T follicular helper cell (primary cell): Measurements from ENCODE around the gene DPP8.
"Not testable (repeated sequence)": the region's sequence is repeated elsewhere in the genome, so short reads cannot be mapped to it uniquely, and the experiment has no call there.

Experiments
- DNase-seq: peaks from one replicate; pipeline ENCODE4 v3.0.0-alpha.2; 2020; ENCODE audit warnings: low read depth
- total RNA-seq, 2 experiments: gene quantifications; one replicate each; lab custom pipeline; 2026; lab: John Stamatoyannopoulos, UW

The DPP8 gene
- 63.8 to 111 reads per million in 2 experiments for total RNA-seq

- peak; percentile 91 for DNase-seq
Observed at GRCh38 chr15:65516997-65517865, at the start of gene DPP8. Gene DPP8 (minus strand): TSS chr15:65517689. CDS start chr15:65512553, 5,136 bp downstream.

GRCh38 chr15:65561934-65562333 lies 44.4 kb upstream of the DPP8 start:
- no peak for DNase-seq

GRCh38 chr15:65559941-65560340 lies 42.5 kb upstream of the DPP8 start:
- DNase-seq = no peak

DNA sequence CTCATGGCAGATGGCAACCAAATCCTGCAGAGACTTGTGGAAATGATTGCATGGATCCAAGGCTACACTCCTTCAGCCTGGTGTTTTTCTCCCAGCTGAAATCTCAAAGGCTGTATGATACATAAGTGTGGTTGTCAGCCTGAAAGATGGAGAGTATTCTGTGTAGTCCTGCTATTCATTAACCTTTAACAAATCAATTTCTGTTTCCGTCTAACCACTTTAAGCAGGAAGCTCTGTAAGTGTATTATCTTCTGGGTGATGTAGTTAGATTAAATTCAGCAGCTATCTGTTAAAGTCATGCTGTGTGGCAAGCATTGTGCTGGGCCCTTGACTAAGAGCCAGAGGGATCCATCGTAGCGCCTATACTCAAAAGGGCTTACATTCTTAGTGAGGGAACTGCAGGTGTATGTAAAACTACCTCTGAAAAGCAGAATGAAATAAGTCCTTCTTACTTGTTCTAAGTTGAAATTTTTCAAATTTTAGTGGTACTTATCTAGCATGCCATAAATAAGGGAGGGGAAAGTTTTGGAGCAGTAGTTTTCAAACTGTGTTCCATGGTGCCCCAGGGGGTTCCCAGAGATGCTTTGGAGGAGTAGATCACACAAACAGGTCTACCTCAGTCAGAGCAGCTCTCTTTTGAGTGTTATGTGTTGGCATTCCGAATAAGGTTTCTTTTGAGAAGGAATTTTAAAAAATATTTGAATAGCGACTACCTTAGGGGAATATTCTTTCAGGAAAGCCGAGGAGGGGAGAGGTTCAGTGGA lies 41.7 kb upstream of the DPP8 start:
- DNase-seq = no peak

- DNase-seq = no peak
Observed at GRCh38 chr15:65558336-65558735, 40.8 kb upstream of the DPP8 start.

- no peak for DNase-seq
Observed at GRCh38 chr15:65556622-65557021, 39.1 kb upstream of the DPP8 start.

- no peak for DNase-seq
Observed at GRCh38 chr15:65553691-65554090, 36.2 kb upstream of the DPP8 start.

DNA sequence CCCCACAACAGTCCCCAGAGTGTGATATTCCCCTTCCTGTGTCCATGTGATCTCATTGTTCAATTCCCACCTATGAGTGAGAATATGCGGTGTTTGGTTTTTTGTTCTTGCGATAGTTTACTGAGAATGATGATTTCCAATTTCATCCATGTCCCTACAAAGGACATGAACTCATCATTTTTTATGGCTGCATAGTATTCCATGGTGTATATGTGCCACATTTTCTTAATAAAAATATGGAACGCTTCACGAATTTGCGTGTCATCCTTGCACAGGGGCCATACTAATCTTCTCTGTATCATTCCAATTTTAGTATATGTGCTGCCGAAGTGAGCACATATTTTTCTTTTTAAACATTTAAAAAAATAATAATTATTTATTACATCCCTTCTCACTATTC lies 35.4 kb upstream of the DPP8 start:
- DNase-seq = not testable (repeated sequence)

GRCh38 chr15:65551183-65551582 lies 33.7 kb upstream of the DPP8 start:
- no peak for DNase-seq

DNA sequence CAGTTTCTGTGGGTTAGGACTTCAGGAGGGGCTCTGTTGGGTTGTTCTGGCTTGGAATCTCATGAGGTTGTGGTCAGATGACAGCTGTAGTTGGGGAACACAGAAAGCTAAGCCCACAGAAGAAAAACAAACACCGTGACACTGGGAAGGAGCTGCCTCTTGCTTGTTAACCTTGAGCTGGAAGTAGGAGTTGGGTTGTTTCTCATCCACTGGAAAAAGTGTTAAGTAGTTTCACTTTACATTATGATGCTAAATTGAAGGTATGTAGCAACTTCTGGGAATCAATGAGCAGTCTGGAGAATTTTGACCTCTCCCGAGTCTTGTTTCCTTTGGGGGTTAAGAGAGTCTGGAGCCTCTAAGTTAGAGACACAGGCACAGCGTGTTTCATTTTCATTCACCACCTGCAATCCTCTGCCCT lies 33.2 kb upstream of the DPP8 start:
- no peak for DNase-seq

DNA sequence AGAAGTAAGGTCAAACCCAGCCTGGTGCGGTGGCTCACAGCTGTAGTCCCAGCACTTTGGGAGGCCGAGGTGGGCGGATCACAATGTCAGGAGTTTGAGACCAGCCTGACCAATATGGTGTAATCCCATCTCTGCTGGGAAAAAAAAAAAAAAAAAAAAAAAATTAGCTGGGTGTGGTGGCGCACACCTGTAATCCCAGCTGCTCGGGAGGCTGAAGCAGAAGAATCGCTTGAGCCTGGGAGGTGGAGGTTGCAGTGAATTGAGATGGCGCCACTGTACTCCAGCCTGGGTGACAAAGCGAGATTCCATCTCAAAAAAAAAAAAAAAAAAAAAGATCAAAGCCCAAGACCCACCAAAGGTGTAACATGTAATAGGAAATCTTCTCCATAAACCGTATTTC lies 31.8 kb upstream of the DPP8 start:
- not testable (repeated sequence) for DNase-seq

GRCh38 chr15:65547841-65548240 lies 30.4 kb upstream of the DPP8 start:
- DNase-seq = no peak

- DNase-seq = no peak
Observed at GRCh38 chr15:65541231-65541820, 23.8 kb upstream of the DPP8 start.

DNA sequence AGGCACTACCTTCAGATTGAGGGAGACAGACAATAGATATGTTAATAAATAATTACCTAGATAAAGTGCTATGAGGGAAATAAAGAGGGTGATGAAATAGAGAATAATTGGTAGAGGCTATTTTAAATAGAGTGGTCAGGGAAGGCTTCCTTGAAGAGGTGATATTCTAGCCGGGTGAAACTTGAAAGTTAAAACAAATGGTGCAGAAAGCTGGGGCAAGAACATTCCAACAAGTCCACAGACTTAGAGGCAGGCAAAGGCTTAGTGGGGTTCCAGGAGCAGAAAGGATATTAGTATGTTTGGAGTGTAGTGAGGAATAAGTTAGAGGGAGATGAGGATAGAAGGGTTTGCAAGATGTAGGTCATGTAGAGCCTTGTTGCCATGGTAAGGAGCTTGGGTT lies 22.8 kb upstream of the DPP8 start:
- no peak for DNase-seq

DNA sequence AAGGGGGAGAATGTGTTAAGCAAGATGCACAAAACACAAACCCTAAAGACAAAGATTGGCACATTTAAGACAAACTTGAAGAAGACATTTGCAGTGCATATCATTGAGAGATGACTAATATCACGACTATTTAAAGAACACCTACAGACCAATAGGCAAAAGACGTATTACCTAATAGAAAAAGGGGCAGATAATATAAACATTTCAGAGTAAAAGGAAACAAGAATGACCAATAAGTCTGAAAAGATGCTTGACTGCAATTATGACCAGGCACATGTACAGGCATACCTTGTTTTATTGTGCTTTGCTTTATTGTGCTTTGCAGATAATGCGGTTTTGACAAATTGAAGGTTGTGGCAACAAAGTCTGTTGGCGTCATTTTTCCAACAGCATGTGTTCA lies 17.7 kb upstream of the DPP8 start:
- DNase-seq = no peak

GRCh38 chr15:65533057-65533756 lies 15.7 kb upstream of the DPP8 start:
- DNase-seq = no peak

- no peak for DNase-seq
Observed at GRCh38 chr15:65532738-65533051, 15.2 kb upstream of the DPP8 start.

DNA sequence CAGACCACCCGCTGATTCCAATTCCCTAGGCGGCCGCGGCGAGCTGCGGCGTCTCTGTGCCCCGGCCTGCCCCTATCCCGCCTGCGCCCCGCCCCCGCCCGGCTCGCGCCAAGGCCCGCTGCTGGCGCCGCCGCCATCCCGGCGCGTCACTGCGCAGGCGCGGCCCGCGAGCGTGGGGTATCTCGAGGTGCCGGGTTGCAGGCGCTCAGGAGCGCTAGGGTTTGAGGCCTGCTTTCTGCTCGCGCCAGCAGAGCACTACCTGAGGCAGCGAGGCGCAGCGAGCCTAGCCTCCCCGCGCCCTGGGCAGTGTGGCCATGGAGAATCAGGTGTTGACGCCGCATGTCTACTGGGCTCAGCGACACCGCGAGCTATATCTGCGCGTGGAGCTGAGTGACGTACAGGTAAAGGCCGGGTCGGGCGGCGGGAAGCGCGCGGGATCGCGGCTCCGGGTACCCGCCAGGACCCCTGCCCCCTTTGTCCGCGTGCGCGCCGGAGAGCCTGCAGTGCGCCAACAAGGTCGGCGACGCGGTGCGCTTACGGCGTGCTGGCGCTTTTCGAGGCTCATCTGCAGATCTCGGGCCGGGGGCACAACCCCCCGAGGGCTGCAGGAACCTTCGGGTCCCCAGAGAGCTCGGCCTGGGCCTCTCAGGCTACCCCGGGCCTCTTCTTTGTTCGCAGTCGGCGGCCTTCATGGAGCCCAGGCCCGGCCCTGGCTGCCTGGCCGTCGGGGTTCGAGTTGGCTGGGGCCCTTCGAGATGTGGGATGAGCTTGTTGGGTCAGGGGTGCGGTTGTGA lies 13.0 kb upstream of the DPP8 start, which contains the start of gene HACD3:
Gene HACD3, plus strand, starts transcription at position 146 of the 794 bp plus-strand sequence. Its CDS starts 169 bp downstream, at position 315.
- peak; percentile 82 for DNase-seq

- no peak for DNase-seq
Observed at GRCh38 chr15:65529762-65530317, 12.4 kb upstream of the DPP8 start.

DNA sequence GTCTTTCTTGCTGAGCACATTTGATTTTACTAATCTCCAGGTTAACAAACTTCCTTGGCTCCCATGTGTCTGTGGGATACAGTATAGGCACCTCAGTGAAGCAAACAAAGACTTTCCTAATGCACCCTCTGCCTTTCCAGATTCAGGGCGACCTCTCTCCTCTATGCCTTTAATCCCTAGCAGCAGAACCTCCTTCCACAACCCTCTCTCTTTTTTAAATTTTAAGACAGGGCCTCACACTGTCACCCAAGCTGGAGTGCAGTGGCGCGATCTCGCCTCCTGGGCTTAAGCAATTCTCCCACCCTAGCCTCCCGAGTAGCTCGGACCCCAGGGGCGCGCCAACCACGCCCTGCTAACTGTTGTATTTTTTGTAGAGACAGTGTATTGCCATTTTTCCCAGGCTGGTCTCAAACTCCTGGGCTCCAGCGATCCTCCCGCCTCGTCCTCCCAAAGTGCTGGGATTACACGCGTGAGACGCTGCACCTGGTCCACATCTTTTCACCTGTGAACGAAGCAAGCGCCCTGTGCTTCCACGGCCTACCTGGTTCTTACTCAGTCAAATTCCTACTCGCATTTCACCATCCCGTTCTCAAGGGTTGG lies 11.1 kb upstream of the DPP8 start:
- DNase-seq = no peak
